Stomach (tissue), 9 donors: ENCODE measurements around the gene ASTN2. TPM values are rescaled to one million over a fixed set of nuclear protein-coding genes. Genes with fewer than 3 reads are reported as not detected.

Experiments
- DNase-seq, 2 donors: peaks; one replicate each; pipeline versions ENCODE4 v3.0.0 to v3.0.0-alpha.2; 2013 to 2019
- H3K27ac ChIP-seq, 5 donors: fragments of 200-600 bp in 4 of 5; sonication (generic) in 4 of 5; one replicate each; pipeline ENCODE4 v1.5.1; 2013 to 2019; ENCODE audit warnings: mild to moderate bottlenecking in 1 of 5, moderate library complexity in 1 of 5
- H3K27me3 ChIP-seq, 3 donors: fragments of 200-600 bp; sonication (generic); one replicate each; pipeline ENCODE4 v1.5.1; 2017 to 2019; ENCODE audit warnings: mixed run types in 1 of 3
- H3K36me3 ChIP-seq, 4 donors: fragments of 200-600 bp; sonication (generic); 1 replicate in 3 of 4; 2 replicates in 1 of 4; pipeline ENCODE4 v1.5.1; 2016 to 2019
- H3K4me1 ChIP-seq, 4 donors: fragments of 200-600 bp; sonication (generic); one replicate each; pipeline ENCODE4 v1.5.1; 2016 to 2019
- H3K4me3 ChIP-seq, 4 donors: fragments of 200-600 bp; sonication (generic) in 3 of 4; one replicate each; pipeline ENCODE4 v1.5.1; 2016 to 2019; ENCODE audit warnings: mild to moderate bottlenecking in 1 of 4
- H3K9me3 ChIP-seq, 4 donors: fragments of 200-600 bp; sonication (generic); one replicate each; pipeline ENCODE4 v1.5.1; 2016 to 2019
- EP300 ChIP-seq: sonication (generic); formaldehyde crosslinking; IDR thresholded peaks from one replicate; pipeline ENCODE4 v1.6.1; 2017; ENCODE audit warnings: antibody characterized with exemption
- POLR2A ChIP-seq, 4 donors: fragments of 450-650 bp; IDR thresholded peaks; one replicate each; pipeline ENCODE4 v1.6.1; 2016; ENCODE audit warnings: antibody characterized with exemption in 4 of 4, control low read depth in 2 of 4, mild to moderate bottlenecking in 1 of 4, moderate library complexity in 1 of 4
- POLR2AphosphoS5 ChIP-seq, 3 donors: sonication (generic); formaldehyde crosslinking; IDR thresholded peaks; one replicate each; pipeline ENCODE4 v1.6.1; 2016; ENCODE audit warnings: antibody characterized with exemption in 3 of 3
- WGBS, 5 donors: extraction: QIAGEN DNeasy Blood & Tissue Kit in 3 of 5; methylation state at CpG; one replicate each; pipeline versions ENCODE4 v1.1.5 to v1.1.7; 2013 to 2018; 5-methylcytosine and 5-hydroxymethylcytosine counted together
- intact Hi-C: fragments of 100-400 bp; cut with DNase I; formaldehyde crosslinking; loops from one replicate; pipeline ENCODE4 v1.15.1; 2023; ENCODE audit warnings: low total_unique reads
- polyA plus RNA-seq, 3 donors: library from polyadenylated mRNA; stranded (reverse); fragments of 200-250 nt; gene quantifications; one replicate each; pipeline ENCODE4 v1.2.3, GENCODE V29; 2013
- total RNA-seq, 5 donors: library from RNA; depleted of rRNA; stranded (reverse); fragments of >200 nt; gene quantifications; one replicate each; pipeline versions ENCODE4 v1.1.0 to v1.2.3, GENCODE V29; 2014 to 2016
- TF ChIP-seq, protein P1 (sequence below), 7 experiments: fragments of 450-650 bp in 4 of 7; fragments of 200-600 bp in 3 of 7; sonication (generic) in 3 of 7; IDR thresholded peaks; one replicate each; pipeline ENCODE4 v1.5.1; 2016 to 2019; ENCODE audit warnings: antibody characterized with exemption in 7 of 7, control low read depth in 2 of 7, mild to moderate bottlenecking in 1 of 7
- donor health status: healthy with polysubstance abuse.
- donor health status: Bipolar disorder and iron deficiency.
- donor health status: healthy.

The ASTN2 gene
- total and polyA plus RNA-seq, 8 donors: 2.1 to 22.3 (median 4.2) TPM; not detected in 1

GRCh38 chr9:117018966-117019617 lies 395.8 kb downstream of the ASTN2 start:
- Histone ChIP-seq H3K36me3 (no peaks in the 10 kb centered on the region), H3K27me3 (no peaks in the 10 kb centered on the region), H3K4me1 (no peaks in the 10 kb centered on the region), H3K9me3 (no peaks in the 10 kb centered on the region), H3K27ac (no peak overlapping the region), H3K4me3 (no peak overlapping the region)
- no peak for DNase-seq
- intact Hi-C loops: no loop called here
- 64 to 79% (median 74%) methylated on average over 6 of the region's 6 CpGs for WGBS, 5 donors
- no peak for TF ChIP-seq POLR2A (IDR thresholded peaks at IDR 0.05)
- TF ChIP-seq POLR2AphosphoS5 (IDR thresholded peaks at IDR 0.05): no peak
- TF ChIP-seq EP300: no peak
- TF ChIP-seq, protein P1, sequence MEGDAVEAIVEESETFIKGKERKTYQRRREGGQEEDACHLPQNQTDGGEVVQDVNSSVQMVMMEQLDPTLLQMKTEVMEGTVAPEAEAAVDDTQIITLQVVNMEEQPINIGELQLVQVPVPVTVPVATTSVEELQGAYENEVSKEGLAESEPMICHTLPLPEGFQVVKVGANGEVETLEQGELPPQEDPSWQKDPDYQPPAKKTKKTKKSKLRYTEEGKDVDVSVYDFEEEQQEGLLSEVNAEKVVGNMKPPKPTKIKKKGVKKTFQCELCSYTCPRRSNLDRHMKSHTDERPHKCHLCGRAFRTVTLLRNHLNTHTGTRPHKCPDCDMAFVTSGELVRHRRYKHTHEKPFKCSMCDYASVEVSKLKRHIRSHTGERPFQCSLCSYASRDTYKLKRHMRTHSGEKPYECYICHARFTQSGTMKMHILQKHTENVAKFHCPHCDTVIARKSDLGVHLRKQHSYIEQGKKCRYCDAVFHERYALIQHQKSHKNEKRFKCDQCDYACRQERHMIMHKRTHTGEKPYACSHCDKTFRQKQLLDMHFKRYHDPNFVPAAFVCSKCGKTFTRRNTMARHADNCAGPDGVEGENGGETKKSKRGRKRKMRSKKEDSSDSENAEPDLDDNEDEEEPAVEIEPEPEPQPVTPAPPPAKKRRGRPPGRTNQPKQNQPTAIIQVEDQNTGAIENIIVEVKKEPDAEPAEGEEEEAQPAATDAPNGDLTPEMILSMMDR (IDR thresholded peaks at IDR 0.05): no peak

DNA sequence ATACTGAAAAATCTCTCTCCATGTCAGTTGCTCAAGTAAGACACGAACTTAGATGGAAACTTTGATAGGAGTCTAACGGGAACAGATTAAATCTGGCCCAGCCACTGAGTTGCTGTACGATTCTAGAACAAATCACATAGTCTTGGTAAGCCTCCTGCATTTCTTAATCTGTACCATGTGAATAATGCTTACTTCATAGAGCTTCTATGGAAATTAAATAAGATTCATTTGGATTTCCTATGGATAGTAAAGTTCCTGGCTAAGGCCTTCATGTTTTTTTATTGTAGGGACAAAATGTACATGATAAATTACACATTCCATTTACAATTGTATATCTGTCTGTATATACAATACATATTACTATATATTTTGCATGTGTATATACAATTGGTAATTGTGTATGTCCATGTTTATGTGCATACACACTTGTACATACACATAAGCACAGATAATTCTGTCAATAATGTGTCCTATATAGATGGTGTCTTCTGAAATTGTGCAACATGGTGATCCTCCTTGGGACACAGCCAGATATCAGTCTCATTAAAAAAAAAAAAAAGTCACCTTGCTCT lies 397.4 kb downstream of the ASTN2 start:
- intact Hi-C loops: no loop called here

GRCh38 chr9:117014061-117014460 lies 400.8 kb downstream of the ASTN2 start:
- intact Hi-C loops: no loop called here
- Histone ChIP-seq H3K4me3 (no peak overlapping the region), H3K4me1 (no peaks in the 10 kb centered on the region), H3K36me3 (no peaks in the 10 kb centered on the region), H3K27me3 (no peaks in the 10 kb centered on the region), H3K9me3 (peaks cover 0 to 4% (median 0%) of the 10 kb centered on the region in 4 donors), H3K27ac (no peak overlapping the region)
- 71 to 84% (median 80%) methylated on average over 4 of the region's 4 CpGs for WGBS, 5 donors
- no peak for DNase-seq
- TF ChIP-seq EP300 (no peak), POLR2AphosphoS5 (IDR thresholded peaks at IDR 0.05) (no peak), POLR2A (IDR thresholded peaks at IDR 0.05) (no peak)
- TF ChIP-seq, protein P1 (IDR thresholded peaks at IDR 0.05): no peak

More for the DNA sequence above, 397.4 kb downstream of the ASTN2 start:
- H3K36me3 ChIP-seq: no peaks in the 10 kb centered on the region
- no peaks in the 10 kb centered on the region for H3K27me3 ChIP-seq
- H3K9me3 ChIP-seq: no peaks in the 10 kb centered on the region
- DNase-seq: no peak
- H3K27ac ChIP-seq: no peak overlapping the region
- H3K4me3 ChIP-seq: no peak overlapping the region
- TF ChIP-seq POLR2AphosphoS5 (IDR thresholded peaks at IDR 0.05): no peak
- no peak for TF ChIP-seq POLR2A (IDR thresholded peaks at IDR 0.05)
- TF ChIP-seq EP300: no peak
- TF ChIP-seq, protein P1 (IDR thresholded peaks at IDR 0.05): no peak
- no peaks in the 10 kb centered on the region for H3K4me1 ChIP-seq
- 52 to 88% (median 61%) methylated on average over 3 of the region's 3 CpGs for WGBS, 5 donors

GRCh38 chr9:117013440-117013995 lies 401.3 kb downstream of the ASTN2 start:
- intact Hi-C loops: no loop called here
- Histone ChIP-seq H3K4me3 (no peak overlapping the region), H3K27ac (no peak overlapping the region), H3K36me3 (no peaks in the 10 kb centered on the region), H3K27me3 (no peaks in the 10 kb centered on the region), H3K9me3 (peaks cover 0 to 4% (median 0%) of the 10 kb centered on the region in 4 donors), H3K4me1 (no peaks in the 10 kb centered on the region)
- no peak for TF ChIP-seq POLR2A (IDR thresholded peaks at IDR 0.05)
- TF ChIP-seq POLR2AphosphoS5 (IDR thresholded peaks at IDR 0.05): no peak
- TF ChIP-seq, protein P1 (IDR thresholded peaks at IDR 0.05): no peak
- no peak for TF ChIP-seq EP300
- DNase-seq: no peak
- 75 to 85% (median 79%) methylated on average over 4 of the region's 4 CpGs for WGBS, 5 donors
